Eye (tissue), 1 donor: ENCODE data around the gene CEP57.
A peak's percentile ranks its signal among the peaks of the same experiment; 100 is the strongest.
"Not testable (repeated sequence)": the region's sequence is repeated elsewhere in the genome, so short reads cannot be mapped to it uniquely, and the experiment has no call there.

Source experiments
- DNase-seq: peaks from one replicate; pipeline ENCODE4 v3.0.0-alpha.2; 2015

CEP57 gene

DNA sequence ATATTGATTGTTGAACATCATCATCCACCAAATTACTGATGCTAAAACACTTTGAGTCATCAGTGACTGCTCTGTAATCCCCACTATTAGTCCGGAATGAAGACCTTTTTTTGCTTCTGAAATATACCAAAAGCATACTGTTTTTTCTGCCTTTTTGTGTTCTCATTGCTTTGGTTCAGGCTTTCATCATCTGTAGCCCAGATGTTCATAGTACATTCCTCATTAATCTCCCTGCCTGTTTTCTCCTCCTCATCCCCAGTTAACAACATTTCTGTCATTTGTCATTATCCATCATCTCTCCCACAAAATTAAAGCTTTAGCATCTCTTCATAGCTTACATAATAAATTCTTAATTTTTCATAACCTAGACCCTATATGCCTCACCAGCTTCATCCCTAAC, 9.2 kb downstream of the CEP57 start:
- DNase-seq, result no peak

DNA sequence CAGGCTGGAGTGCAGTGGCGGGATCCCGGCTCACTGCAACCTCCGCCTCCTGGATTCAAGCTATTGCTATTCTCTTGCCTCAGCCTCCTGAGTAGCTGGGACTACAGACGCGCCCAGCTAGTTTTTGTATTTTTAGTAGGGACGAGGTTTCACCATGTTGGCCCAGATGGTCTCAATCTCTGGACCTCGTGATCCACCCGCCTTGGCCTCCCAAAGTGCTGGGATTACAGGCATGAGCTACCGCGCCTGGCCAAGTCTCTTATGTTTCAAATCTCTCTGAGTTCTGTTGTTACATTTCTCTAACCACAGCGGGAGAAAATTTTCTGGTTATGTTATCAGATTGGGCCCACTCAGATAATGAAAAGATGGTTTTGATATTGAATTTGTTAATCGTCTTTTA, 10.1 kb downstream of the CEP57 start:
- DNase-seq, result no peak

DNA sequence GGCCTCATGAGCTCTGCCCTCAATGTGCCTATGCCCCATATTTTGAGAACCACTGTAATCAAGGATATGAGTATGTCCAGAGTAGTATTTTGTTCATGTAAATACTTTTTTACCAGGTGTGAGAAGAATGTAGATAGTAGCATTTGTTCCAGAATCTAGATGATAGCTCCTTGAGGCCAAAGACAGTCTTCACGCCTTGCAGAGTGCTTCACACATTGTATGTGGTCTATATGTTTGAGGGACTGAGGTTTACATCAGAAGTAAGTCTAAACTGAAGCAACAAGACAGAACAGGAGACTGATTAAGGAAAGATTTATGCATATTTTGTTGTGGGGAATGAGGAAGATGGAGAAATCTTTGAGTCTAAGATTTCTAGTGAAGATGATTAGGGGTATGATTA, 12.5 kb downstream of the CEP57 start:
- DNase-seq, result no peak

GRCh38 chr11:95803973-95804372, 13.7 kb downstream of the CEP57 start:
- DNase-seq, result no peak

DNA sequence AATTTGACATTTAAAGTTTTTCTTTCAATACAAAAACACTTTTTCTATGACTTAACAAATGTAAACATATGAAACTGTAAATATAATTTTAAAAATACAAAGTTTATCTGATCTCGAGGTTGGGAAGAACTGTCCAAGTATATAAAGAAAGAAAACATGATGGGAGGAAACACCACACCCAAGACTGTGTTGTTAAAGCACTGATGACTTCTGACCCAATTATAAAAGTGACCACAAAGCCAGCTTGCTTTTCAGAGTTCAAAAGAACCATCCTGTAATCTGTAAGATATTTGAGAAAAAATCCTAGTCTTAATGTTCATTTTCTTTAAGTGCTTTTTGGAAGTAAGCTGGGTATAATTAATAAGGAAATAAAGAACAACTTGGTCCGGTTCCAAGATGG, 15.6 kb downstream of the CEP57 start:
- no peak for DNase-seq

GRCh38 chr11:95806464-95806863, 16.2 kb downstream of the CEP57 start:
- DNase-seq, result not testable (repeated sequence)

- not testable (repeated sequence) for DNase-seq
Measured at GRCh38 chr11:95811052-95811451, 20.8 kb downstream of the CEP57 start.

GRCh38 chr11:95816037-95816436, 25.7 kb downstream of the CEP57 start:
- no peak for DNase-seq

DNA sequence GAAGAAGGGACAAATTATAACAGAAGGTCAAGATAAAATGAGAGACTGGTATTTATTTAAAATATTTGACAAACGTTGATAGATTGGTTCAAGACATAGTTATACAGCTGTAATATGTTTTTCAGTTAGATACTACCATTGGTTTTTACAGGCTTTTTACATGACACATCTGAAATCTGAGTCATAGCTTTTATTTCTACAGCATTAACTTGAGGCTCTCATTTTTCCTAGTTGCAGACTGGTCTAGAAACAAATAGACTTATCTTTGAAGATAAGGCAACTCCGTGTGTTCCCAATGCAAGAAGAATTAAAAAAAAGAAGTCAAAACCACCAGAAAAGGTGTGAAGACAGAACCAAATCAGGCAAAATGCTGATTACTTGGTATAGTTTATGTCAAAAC, 31.3 kb downstream of the CEP57 start:
- DNase-seq, result no peak

- DNase-seq, result no peak
Measured at GRCh38 chr11:95827696-95828095, 37.4 kb downstream of the CEP57 start.

- DNase-seq, result no peak
Measured at GRCh38 chr11:95829580-95830259, 39.4 kb downstream of the CEP57 start.

- DNase-seq, result no peak
Measured at GRCh38 chr11:95831198-95831883, 41.0 kb downstream of the CEP57 start.

DNA sequence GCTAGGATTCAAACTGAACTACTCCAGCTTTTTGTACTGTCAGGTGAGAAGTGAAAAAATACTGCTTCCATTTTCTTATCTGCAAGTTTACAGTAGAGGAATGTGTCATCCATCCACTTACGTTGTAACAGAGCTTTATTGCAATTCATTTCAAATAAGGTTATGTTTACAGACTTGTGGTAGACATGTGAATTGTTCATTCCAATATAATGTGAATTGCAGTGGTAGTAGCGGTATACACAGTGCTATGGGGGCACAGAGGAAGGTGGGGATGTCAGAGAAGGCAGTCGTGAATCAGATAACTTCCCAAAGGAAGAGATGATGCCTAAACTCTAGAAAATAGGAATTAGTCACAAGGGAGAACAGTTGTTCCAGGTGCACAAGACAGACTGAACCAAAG, 42.5 kb downstream of the CEP57 start:
- DNase-seq, result no peak

DNA sequence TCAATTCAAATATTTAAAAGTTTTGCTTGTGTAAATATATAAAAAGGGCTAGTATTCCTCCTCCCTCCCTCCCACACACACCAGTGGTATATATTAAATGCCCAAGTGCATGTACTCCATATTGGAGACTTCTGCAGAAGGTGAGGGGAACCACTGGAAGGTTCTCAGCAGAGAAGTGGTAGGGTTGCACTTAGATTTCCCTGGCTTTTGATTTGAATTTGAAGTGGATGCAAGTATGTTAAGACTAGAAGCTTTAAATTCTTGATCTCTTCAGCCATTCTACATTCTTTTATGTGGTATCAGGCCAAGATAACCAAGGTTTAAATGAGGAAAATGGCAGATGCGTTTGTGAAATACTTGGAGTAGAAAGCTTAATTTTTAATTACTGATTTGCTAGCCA, 43.1 kb downstream of the CEP57 start:
- no peak for DNase-seq

DNA sequence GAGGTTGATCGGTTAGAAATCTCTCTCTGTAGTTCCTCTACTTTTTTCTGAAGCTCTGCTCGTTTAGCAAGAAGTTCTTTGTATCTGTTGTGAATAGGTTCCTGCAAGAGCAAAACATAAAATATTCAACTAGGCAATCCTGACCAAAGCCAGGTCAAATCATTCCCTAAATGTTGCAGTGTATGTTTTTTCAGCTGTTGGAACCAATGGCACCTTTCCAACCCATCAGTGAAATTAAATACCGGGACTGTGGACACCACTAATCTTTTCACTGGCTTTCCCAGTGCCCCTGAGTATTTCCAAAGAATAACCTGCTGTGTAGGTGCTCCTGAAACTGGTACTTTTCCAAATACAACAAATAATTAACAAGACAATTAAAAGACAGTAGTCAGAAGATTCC, 45.1 kb downstream of the CEP57 start:
- DNase-seq, result no peak

- peak; percentile 88 for DNase-seq
Measured at GRCh38 chr11:95835768-95836488, 45.6 kb downstream of the CEP57 start.

DNA sequence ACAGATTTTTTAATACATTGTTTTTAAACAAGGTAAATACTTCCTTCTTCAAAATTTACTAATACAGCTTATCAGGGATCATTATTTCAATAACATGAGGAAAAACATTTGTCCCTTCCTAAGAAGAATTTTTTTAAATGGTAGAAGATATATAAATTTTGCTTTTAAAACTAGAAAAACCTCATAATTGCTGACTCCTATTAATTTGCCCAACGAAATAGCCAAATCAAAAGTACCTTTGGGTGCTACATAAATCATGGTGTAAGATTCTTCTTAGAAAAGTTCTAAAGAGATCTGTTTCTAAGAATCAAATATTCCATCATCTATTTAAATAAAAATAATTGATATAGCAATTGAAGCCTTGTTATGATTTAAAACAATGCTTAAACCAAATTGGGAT, 54.9 kb downstream of the CEP57 start:
- no peak for DNase-seq

- peak; percentile 48 for DNase-seq
Measured at GRCh38 chr11:95849087-95849825, 59.0 kb downstream of the CEP57 start.

DNA sequence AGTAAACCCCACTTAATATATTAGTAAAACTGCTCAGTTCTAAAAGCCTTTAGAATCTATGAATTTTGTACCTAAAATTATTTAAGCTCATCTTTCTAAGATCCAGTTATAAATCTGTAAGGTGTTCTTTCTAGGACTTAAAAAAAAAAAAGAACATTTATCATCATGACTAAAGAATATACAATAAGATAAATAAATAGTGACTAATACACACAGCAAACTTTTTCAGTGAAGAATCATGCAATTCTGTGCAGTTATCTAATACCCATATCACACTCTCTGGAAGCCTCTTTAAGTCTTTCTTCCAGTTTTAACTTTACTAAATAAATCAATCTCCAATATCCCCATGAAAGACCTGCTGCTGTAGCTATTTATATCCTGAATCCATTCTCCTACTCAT, 59.8 kb downstream of the CEP57 start:
- DNase-seq, result no peak

- DNase-seq, result no peak
Measured at GRCh38 chr11:95853138-95853537, 62.8 kb downstream of the CEP57 start.

DNA sequence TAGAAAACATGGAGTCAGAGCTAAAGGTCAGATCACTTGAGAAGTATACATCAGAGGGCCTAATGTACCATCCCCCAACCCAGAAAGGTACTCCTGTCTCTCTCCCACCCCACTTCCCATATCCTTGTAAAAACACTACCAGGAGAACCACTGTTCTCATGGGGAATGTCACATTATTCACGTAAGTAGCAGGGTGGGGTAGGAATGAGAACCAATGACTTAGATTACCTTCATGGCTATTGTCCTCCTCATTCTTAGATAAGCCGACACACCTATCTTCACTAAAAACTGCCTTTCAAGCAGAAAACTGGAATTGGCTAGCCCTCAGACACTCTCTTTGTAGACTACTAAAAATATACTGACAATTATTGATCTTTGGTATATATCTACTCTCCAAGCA, 63.6 kb downstream of the CEP57 start:
- DNase-seq, result no peak

GRCh38 chr11:95854362-95854761, 64.1 kb downstream of the CEP57 start:
- DNase-seq, result not testable (repeated sequence)

DNA sequence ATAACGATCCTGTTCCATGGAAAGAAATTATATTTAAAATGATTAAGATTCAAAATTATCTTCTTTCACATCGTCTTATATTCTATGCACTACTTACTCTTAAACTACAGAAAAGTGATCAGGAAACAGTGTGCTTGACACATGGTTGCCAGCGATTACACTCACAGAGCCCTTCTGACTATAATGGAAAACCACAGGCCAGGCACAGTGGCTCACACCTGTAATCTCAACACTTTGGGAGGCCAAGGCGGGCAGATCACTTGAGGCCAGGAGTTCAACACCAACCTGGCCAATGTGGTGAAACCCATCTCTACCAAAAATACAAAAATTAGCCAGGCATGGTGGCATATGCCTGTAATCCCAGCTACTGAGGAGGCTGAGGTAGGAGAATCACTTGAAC, 69.7 kb downstream of the CEP57 start:
- DNase-seq, result not testable (repeated sequence)
